ENCODE results near the gene HIVEP2. TPM values are rescaled to one million over a fixed set of nuclear protein-coding genes. Genes with fewer than 3 reads are reported as not detected.

Gene HIVEP2
- total RNA-seq, 1 donor from 2014 or later, result 11.8 TPM

DNA sequence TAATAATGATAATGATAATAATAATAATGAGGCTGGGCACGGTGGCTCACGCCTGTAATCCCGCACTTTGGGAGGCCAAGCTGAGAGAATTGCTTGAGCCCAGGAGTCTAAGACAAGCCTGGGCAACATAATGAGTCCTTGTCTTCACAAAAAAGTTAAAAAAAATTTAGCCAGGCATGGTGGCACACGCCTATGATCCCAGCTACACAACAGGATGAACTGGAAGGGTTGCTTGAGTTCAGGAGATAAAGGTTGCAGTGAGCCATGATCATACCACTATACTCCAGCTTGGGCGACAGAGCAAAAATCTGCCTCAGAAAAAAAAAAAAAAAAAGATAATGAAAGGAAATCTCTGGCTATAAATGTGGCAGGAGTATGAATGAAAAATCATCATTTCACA lies 213.4 kb downstream of the HIVEP2 start:
- no peak overlapping the region for H3K4me3 Mint-ChIP-seq (ENCODE audit: low read depth)
- H3K27ac Mint-ChIP-seq, result no peak overlapping the region
- DNase-seq (ENCODE audit: low spot score, unreplicated experiment), result no peak
- TF ChIP-seq, protein P1, sequence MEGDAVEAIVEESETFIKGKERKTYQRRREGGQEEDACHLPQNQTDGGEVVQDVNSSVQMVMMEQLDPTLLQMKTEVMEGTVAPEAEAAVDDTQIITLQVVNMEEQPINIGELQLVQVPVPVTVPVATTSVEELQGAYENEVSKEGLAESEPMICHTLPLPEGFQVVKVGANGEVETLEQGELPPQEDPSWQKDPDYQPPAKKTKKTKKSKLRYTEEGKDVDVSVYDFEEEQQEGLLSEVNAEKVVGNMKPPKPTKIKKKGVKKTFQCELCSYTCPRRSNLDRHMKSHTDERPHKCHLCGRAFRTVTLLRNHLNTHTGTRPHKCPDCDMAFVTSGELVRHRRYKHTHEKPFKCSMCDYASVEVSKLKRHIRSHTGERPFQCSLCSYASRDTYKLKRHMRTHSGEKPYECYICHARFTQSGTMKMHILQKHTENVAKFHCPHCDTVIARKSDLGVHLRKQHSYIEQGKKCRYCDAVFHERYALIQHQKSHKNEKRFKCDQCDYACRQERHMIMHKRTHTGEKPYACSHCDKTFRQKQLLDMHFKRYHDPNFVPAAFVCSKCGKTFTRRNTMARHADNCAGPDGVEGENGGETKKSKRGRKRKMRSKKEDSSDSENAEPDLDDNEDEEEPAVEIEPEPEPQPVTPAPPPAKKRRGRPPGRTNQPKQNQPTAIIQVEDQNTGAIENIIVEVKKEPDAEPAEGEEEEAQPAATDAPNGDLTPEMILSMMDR (IDR thresholded peaks at IDR 0.05; ENCODE audit: unreplicated experiment), result no peak
- H3K36me3 Mint-ChIP-seq (ENCODE audit: insufficient read depth), result no peaks in the 10 kb centered on the region
- no peaks in the 10 kb centered on the region for H3K27me3 Mint-ChIP-seq
- H3K9me3 Mint-ChIP-seq (ENCODE audit: low read depth), result no peaks in the 10 kb centered on the region
- peaks cover 13% of the 10 kb centered on the region for H3K4me1 Mint-ChIP-seq (ENCODE audit: low read depth)

DNA sequence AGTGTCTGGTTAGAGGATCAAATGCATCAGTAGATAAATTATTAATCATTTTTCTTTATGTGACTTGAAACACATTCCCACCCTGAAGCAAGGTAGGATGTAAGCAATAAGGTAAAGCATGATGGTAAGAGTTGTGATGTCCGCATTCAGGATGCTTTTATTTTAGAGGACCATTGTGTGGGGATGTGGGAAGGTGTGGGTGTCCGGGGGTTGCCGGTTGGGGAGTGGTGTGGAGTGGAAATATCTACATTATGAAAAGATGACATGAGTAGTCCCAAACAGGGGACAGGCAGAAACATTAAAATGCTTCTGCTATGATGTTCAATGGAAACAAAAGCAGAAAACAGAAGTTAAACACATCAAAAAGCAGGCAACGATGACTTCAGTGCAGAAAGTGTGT lies 215.4 kb downstream of the HIVEP2 start:
- TF ChIP-seq, protein P1 (IDR thresholded peaks at IDR 0.05; ENCODE audit: unreplicated experiment), result no peak
- DNase-seq (ENCODE audit: low spot score, unreplicated experiment), result no peak
- Mint-ChIP-seq H3K9me3 (ENCODE audit: low read depth) (no peaks in the 10 kb centered on the region), H3K4me3 (ENCODE audit: low read depth) (no peak overlapping the region), H3K27me3 (no peaks in the 10 kb centered on the region), H3K36me3 (ENCODE audit: insufficient read depth) (no peaks in the 10 kb centered on the region), H3K27ac (no peak overlapping the region), H3K4me1 (ENCODE audit: low read depth) (peaks cover 12% of the 10 kb centered on the region)

DNA sequence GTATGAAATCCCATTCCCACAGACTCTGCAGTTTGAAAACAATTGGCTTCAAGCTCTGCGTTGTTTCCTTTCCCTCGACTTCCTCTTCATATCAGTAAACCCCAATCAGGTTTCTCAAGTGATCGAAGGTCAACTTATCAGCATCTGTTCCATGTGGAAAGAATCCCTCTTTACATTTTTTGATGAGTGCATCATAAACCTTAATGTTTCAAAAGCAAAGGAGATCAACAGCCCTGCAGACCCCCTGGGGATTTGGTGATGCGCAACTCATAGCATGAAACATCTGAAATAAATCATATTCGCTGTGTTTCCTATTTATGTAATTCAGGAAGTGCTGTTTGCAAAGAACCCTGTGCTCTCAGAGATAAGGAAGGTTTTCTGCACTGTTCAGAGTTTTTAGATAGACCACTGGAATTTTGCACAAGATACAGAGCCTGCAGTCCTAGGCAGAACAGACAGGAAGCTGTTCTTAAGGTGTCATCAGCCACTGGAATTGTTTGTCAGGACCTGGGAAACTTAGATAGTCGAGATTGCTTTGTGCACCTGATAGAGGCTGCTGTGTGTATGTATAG lies 216.0 kb downstream of the HIVEP2 start:
- TF ChIP-seq, protein P1 (IDR thresholded peaks at IDR 0.05; ENCODE audit: unreplicated experiment), result no peak
- Mint-ChIP-seq H3K9me3 (ENCODE audit: low read depth) (no peaks in the 10 kb centered on the region), H3K27me3 (no peaks in the 10 kb centered on the region), H3K4me3 (ENCODE audit: low read depth) (no peak overlapping the region), H3K27ac (no peak overlapping the region), H3K4me1 (ENCODE audit: low read depth) (peaks cover 12% of the 10 kb centered on the region), H3K36me3 (ENCODE audit: insufficient read depth) (no peaks in the 10 kb centered on the region)
- no peak for DNase-seq (ENCODE audit: low spot score, unreplicated experiment)

DNA sequence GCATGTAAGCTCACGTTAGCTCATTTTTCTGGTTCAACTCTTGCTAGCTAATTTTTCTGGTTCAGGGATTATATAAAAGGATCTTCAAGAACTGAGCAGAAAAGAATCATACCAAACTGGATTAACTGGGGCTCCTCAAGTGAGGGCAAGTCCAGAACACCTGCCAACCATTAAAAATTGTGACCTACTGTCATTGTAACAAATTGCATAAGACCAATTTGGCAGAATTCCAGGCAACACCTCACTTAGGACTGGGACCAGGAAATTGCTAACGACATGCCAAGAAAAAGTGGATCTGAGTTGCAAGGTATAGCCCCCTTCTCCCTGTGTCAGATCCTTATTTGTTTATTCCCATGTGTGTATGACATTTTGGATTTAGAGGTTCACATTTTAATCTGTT lies 216.6 kb downstream of the HIVEP2 start:
- no peaks in the 10 kb centered on the region for H3K27me3 Mint-ChIP-seq
- no peaks in the 10 kb centered on the region for H3K9me3 Mint-ChIP-seq (ENCODE audit: low read depth)
- H3K4me1 Mint-ChIP-seq (ENCODE audit: low read depth), result peaks cover 12% of the 10 kb centered on the region
- TF ChIP-seq, protein P1 (IDR thresholded peaks at IDR 0.05; ENCODE audit: unreplicated experiment), result no peak
- no peak for DNase-seq (ENCODE audit: low spot score, unreplicated experiment)
- no peak overlapping the region for H3K27ac Mint-ChIP-seq
- H3K4me3 Mint-ChIP-seq (ENCODE audit: low read depth), result no peak overlapping the region
- H3K36me3 Mint-ChIP-seq (ENCODE audit: insufficient read depth), result no peaks in the 10 kb centered on the region

DNA sequence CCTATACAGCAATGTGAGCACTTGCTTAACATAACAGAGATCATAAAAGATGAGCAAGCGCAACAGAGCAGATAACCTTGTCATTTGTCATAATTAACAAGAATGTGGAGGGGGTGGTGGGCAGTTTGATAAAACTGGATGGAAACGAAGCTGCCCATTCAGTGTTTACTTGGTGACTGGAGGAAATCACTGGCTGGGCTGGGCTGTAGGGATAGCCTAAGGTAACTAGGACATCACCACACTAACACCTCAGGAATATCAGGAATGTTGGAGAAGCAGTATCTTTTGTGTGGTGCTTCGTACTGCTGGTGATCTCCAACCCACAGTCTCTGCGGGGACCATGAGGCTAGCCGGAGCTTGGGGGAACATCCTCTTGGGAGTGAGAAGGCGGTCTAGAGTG lies 218.4 kb downstream of the HIVEP2 start:
- TF ChIP-seq, protein P1 (IDR thresholded peaks at IDR 0.05; ENCODE audit: unreplicated experiment), result no peak
- H3K27ac Mint-ChIP-seq, result peak overlapping the region; percentile 45
- no peaks in the 10 kb centered on the region for H3K9me3 Mint-ChIP-seq (ENCODE audit: low read depth)
- no peak for DNase-seq (ENCODE audit: low spot score, unreplicated experiment)
- no peak overlapping the region for H3K4me3 Mint-ChIP-seq (ENCODE audit: low read depth)
- H3K36me3 Mint-ChIP-seq (ENCODE audit: insufficient read depth), result no peaks in the 10 kb centered on the region
- H3K27me3 Mint-ChIP-seq, result no peaks in the 10 kb centered on the region
- peaks cover 12% of the 10 kb centered on the region for H3K4me1 Mint-ChIP-seq (ENCODE audit: low read depth)

All from progenitor cell of endocrine pancreas (in vitro differentiated cells).